Pancreas (tissue), 10 donors: ENCODE data around the gene AGFG1. TPM values are rescaled to one million over a fixed set of nuclear protein-coding genes. Genes with fewer than 3 reads are reported as not detected.
"Not testable (repeated sequence)": the region's sequence is repeated elsewhere in the genome, so short reads cannot be mapped to it uniquely, and the experiment has no call there.

Experiments
- ATAC-seq, 4 donors: fragments of 200-7000 bp; cut with Tn5 transposase; one replicate each; pipeline versions ENCODE4 v1.8.0 to v1.9.1; 2020; ENCODE audit warnings: mild to moderate bottlenecking in 4 of 4, moderate library complexity in 4 of 4
- DNase-seq, 6 donors: peaks; one replicate each; pipeline ENCODE4 v3.0.0-alpha.2; 2020
- FAIRE-seq: peaks from 2 replicates; lab custom pipeline; 2012; peaks lifted over from hg19 to GRCh38; lab: Jason Lieb, UNC
- H3K27ac ChIP-seq, 4 donors: fragments of 200-600 bp; sonication (generic); 1 replicate in 3 of 4; 2 replicates in 1 of 4; pipeline versions ENCODE4 v1.5.0 to v1.8.0; 2020
- H3K27me3 ChIP-seq, 4 donors: fragments of 200-600 bp; one replicate each; pipeline ENCODE4 v1.8.0; 2021
- H3K36me3 ChIP-seq, 3 donors: fragments of 200-600 bp; sonication (generic) in 1 of 3; one replicate each; pipeline versions ENCODE4 v1.5.0 to v1.8.0; 2020 to 2021
- H3K4me1 ChIP-seq, 3 donors: fragments of 200-600 bp; one replicate each; pipeline ENCODE4 v1.8.0; 2021
- H3K4me3 ChIP-seq, 4 donors: fragments of 200-600 bp; sonication (generic) in 2 of 4; one replicate each; pipeline versions ENCODE4 v1.5.0 to v1.8.0; 2020 to 2021
- H3K9me3 ChIP-seq, 4 donors: fragments of 200-600 bp; one replicate each; pipeline ENCODE4 v1.8.0; 2021
- CTCF ChIP-seq, 4 donors: fragments of 200-600 bp; sonication (generic) in 3 of 4; IDR thresholded peaks; one replicate each; pipeline versions ENCODE4 v1.5.0 to v1.8.0; 2021; ENCODE audit warnings: antibody characterized with exemption in 4 of 4
- WGBS, 2 donors: extraction: QIAGEN DNeasy Blood & Tissue Kit; methylation state at CpG; one replicate each; pipeline ENCODE4 v1.1.7; 2013; 5-methylcytosine and 5-hydroxymethylcytosine counted together
- intact Hi-C, 3 donors: fragments of 100-400 bp; cut with DNase I; formaldehyde crosslinking; loops; one replicate each; pipeline versions ENCODE4 v1.11.1 to v1.14.2; 2022
- polyA plus RNA-seq, 2 donors: library from polyadenylated mRNA; stranded (reverse); fragments of 200-250 nt; gene quantifications; one replicate each; pipeline ENCODE4 v1.2.3, GENCODE V29; 2013
- total RNA-seq, 6 donors: library from RNA; stranded (reverse); fragmentation: NEBNext Ultra II Directional in 4 of 6; extraction: Animal tissue kit (Norgen Biotek cat#: 25700) in 4 of 6; gene quantifications; one replicate each; pipeline versions ENCODE4 v1.2.1 to v1.2.4, GENCODE V29; 2021 to 2023
- donor health status: healthy with polysubstance abuse.
- donor health status: DM: no; HTN: no; CAD: no; lungs with moderate emphysema.
- donor health status: DM: no; HTN: no; CAD: no.
- donor health status: control.
- donor health status: control.
- donor health status: Bipolar disorder and iron deficiency.
- donor health status: DM: yes; HTN: yes; CAD: no.
- donor health status: DM: no; HTN: no; CAD: no.
- donor health status: DM: no; HTN: no; CAD: no.
- donor health status: DM: yes; HTN: yes; CAD: no.

AGFG1 gene
- total and polyA plus RNA-seq, 8 donors, result 9.0 to 39.7 (median 25.9) TPM

- FAIRE-seq (no peak), ATAC-seq (no peak)
These were observed 110.4 kb downstream of the AGFG1 start for GRCh38 chr2:227582369-227582768.

GRCh38 chr2:227592694-227593387 lies 120.9 kb downstream of the AGFG1 start:
- no peaks in the 10 kb centered on the region for H3K36me3 ChIP-seq
- H3K4me3 ChIP-seq, result no peak overlapping the region
- no peaks in the 10 kb centered on the region for H3K9me3 ChIP-seq
- 64 to 78% methylated on average over 1 of the region's 1 CpG for WGBS, 2 donors
- no peak for DNase-seq
- TF ChIP-seq CTCF (IDR thresholded peaks at IDR 0.05), result no peak
- no peak for FAIRE-seq
- H3K27ac ChIP-seq, result no peak overlapping the region
- H3K4me1 ChIP-seq, result no peaks in the 10 kb centered on the region
- intact Hi-C loops, result no loop called here
- no peak for ATAC-seq
- peaks cover 0 to 3% (median 0%) of the 10 kb centered on the region in 4 donors for H3K27me3 ChIP-seq

More at GRCh38 chr2:227582369-227582768, 110.4 kb downstream of the AGFG1 start:
- TF ChIP-seq CTCF (IDR thresholded peaks at IDR 0.05), result no peak
- Histone ChIP-seq H3K9me3 (no peaks in the 10 kb centered on the region), H3K36me3 (no peaks in the 10 kb centered on the region), H3K27me3 (no peaks in the 10 kb centered on the region), H3K4me1 (no peaks in the 10 kb centered on the region), H3K4me3 (no peak overlapping the region), H3K27ac (no peak overlapping the region)
- intact Hi-C loops, result no loop called here
- no peak for DNase-seq

GRCh38 chr2:227595797-227596196 lies 123.8 kb downstream of the AGFG1 start:
- Histone ChIP-seq H3K27ac (no peak overlapping the region), H3K27me3 (peaks cover 0 to 3% (median 0%) of the 10 kb centered on the region in 4 donors), H3K36me3 (no peaks in the 10 kb centered on the region), H3K4me1 (no peaks in the 10 kb centered on the region), H3K9me3 (no peaks in the 10 kb centered on the region), H3K4me3 (no peak overlapping the region)
- 43 to 47% methylated on average over 3 to 4 of the region's 4 CpGs for WGBS, 2 donors
- intact Hi-C loops, result no loop called here
- no peak for TF ChIP-seq CTCF (IDR thresholded peaks at IDR 0.05)
- no peak for ATAC-seq
- no peak for FAIRE-seq
- DNase-seq, result no peak

GRCh38 chr2:227597036-227597435 lies 125.1 kb downstream of the AGFG1 start:
- TF ChIP-seq CTCF (IDR thresholded peaks at IDR 0.05), result no peak
- no peak for DNase-seq
- Histone ChIP-seq H3K4me3 (no peak overlapping the region), H3K27ac (no peak overlapping the region), H3K9me3 (no peaks in the 10 kb centered on the region), H3K27me3 (peaks cover 0 to 3% (median 0%) of the 10 kb centered on the region in 4 donors), H3K4me1 (no peaks in the 10 kb centered on the region), H3K36me3 (no peaks in the 10 kb centered on the region)
- FAIRE-seq, result no peak
- no peak for ATAC-seq
- intact Hi-C loops, result no loop called here

GRCh38 chr2:227597998-227598397 lies 126.0 kb downstream of the AGFG1 start:
- DNase-seq (no peak), ATAC-seq (no peak)
- H3K4me1 ChIP-seq, result no peaks in the 10 kb centered on the region

GRCh38 chr2:227598835-227599503 lies 127.0 kb downstream of the AGFG1 start, which contains the start of gene SCYGR2:
TSS of gene SCYGR2 (plus strand) at chr2:227598893. CDS start at chr2:227598893, 0 bp downstream.
- H3K4me1 ChIP-seq, intact Hi-C loops, H3K27me3 ChIP-seq, H3K4me3 ChIP-seq, H3K27ac ChIP-seq, H3K36me3 ChIP-seq, DNase-seq, H3K9me3 ChIP-seq, FAIRE-seq: not testable (repeated sequence)
- 68 to 79% methylated on average over 13 to 16 of the region's 16 CpGs for WGBS, 2 donors
- peak in 2 of 4 donors; percentile 11 to 47 for ATAC-seq

More at GRCh38 chr2:227597998-227598397, 126.0 kb downstream of the AGFG1 start:
- Histone ChIP-seq H3K9me3 (no peaks in the 10 kb centered on the region), H3K27me3 (peaks cover 0 to 3% (median 0%) of the 10 kb centered on the region in 4 donors), H3K4me3 (no peak overlapping the region), H3K36me3 (no peaks in the 10 kb centered on the region), H3K27ac (no peak overlapping the region)
- FAIRE-seq, result no peak
- no peak for TF ChIP-seq CTCF (IDR thresholded peaks at IDR 0.05)
- WGBS, 2 donors, result 41 to 42% methylated on average over 4 of the region's 4 CpGs
- intact Hi-C loops, result no loop called here
